Keratinocyte (primary cell): ENCODE measurements around the gene KIRREL2. TPM values are rescaled to one million over a fixed set of nuclear protein-coding genes. Genes with fewer than 3 reads are reported as not detected.

Experiments
- DNase-seq: peaks from one replicate; pipeline ENCODE4 v3.0.0-alpha.2; 2011; ENCODE audit warnings: low read depth, missing footprints, low spot score
- FAIRE-seq: peaks from 2 replicates; lab custom pipeline; 2011; peaks lifted over from hg19 to GRCh38; lab: Jason Lieb, UNC
- H2AFZ ChIP-seq: 2 replicates; pipeline ENCODE4 v1.6.0; 2012; ENCODE audit warnings: low read length, control low read depth, inconsistent platforms; ENCODE audit not compliant: control insufficient read depth
- H3K27ac ChIP-seq: 2 replicates; pipeline ENCODE4 v1.5.1; 2011; ENCODE audit warnings: low read length; ENCODE audit not compliant: control insufficient read depth, insufficient read depth
- H3K27me3 ChIP-seq: 3 replicates; pipeline ENCODE4 v1.6.0; 2011; ENCODE audit warnings: low read length; ENCODE audit not compliant: control insufficient read depth, insufficient read depth; ENCODE audit errors: extremely low read depth
- H3K36me3 ChIP-seq, 2 experiments: 2 replicates in 1 of 2; 3 replicates in 1 of 2; pipeline ENCODE4 v1.5.1; 2011; ENCODE audit warnings: low read length in 2 of 2, mild to moderate bottlenecking in 1 of 2; ENCODE audit not compliant: control insufficient read depth in 2 of 2, insufficient read depth in 2 of 2; ENCODE audit errors: extremely low read depth in 1 of 2
- H3K4me1 ChIP-seq: 3 replicates; pipeline ENCODE4 v1.5.1; 2011; ENCODE audit warnings: low read length; ENCODE audit not compliant: control insufficient read depth, insufficient read depth; ENCODE audit errors: extremely low read depth
- H3K4me2 ChIP-seq: 3 replicates; pipeline ENCODE4 v1.6.0; 2011; ENCODE audit warnings: low read depth, low read length; ENCODE audit not compliant: control insufficient read depth, insufficient read depth; ENCODE audit errors: extremely low read depth
- H3K4me3 ChIP-seq, 3 experiments: fragments of 200-600 bp in 1 of 3; sonication (generic) in 1 of 3; 2 replicates in 2 of 3; 3 replicates in 1 of 3; pipeline ENCODE4 v1.5.1; 2011 to 2016; ENCODE audit warnings: low read length in 3 of 3, mild to moderate bottlenecking in 3 of 3, control low read depth in 2 of 3, inconsistent platforms in 1 of 3, low read depth in 1 of 3, mixed read lengths in 1 of 3, mixed run types in 1 of 3, moderate library complexity in 1 of 3; ENCODE audit not compliant: control insufficient read depth in 2 of 3, insufficient read depth in 2 of 3; ENCODE audit errors: extremely low read depth in 1 of 3
- H3K79me2 ChIP-seq: 2 replicates; pipeline ENCODE4 v1.6.0; 2012; ENCODE audit warnings: low read length; ENCODE audit not compliant: control insufficient read depth, insufficient read depth
- H3K9ac ChIP-seq: 3 replicates; pipeline ENCODE4 v1.6.0; 2011; ENCODE audit warnings: low read length; ENCODE audit not compliant: control insufficient read depth, insufficient read depth; ENCODE audit errors: extremely low read depth
- H3K9me1 ChIP-seq: 3 replicates; pipeline ENCODE4 v1.6.0; 2011; ENCODE audit warnings: low read length; ENCODE audit not compliant: control insufficient read depth, insufficient read depth; ENCODE audit errors: extremely low read depth
- H3K9me3 ChIP-seq: 2 replicates; pipeline ENCODE4 v1.5.1; 2012; ENCODE audit warnings: low read depth, low read length; ENCODE audit not compliant: control insufficient read depth
- H4K20me1 ChIP-seq: 3 replicates; pipeline ENCODE4 v1.6.0; 2011; ENCODE audit warnings: low read length; ENCODE audit not compliant: control insufficient read depth, insufficient read depth; ENCODE audit errors: extremely low read depth
- CTCF ChIP-seq, 3 experiments: IDR thresholded peaks in 1 of 3; conservative IDR thresholded peaks in 1 of 3; optimal IDR thresholded peaks in 1 of 3; 2 replicates in 2 of 3; 3 replicates in 1 of 3; pipeline versions ENCODE3 to v1.5.1; 2011; ENCODE audit warnings: low read length in 3 of 3, mild to moderate bottlenecking in 3 of 3, moderate library complexity in 2 of 3, control low read depth in 1 of 3, inconsistent platforms in 1 of 3; ENCODE audit not compliant: insufficient read depth in 2 of 3; ENCODE audit errors: extremely low read depth in 1 of 3
- EZH2 ChIP-seq: IDR thresholded peaks from one replicate; pipeline ENCODE4 v1.6.1; 2012; ENCODE audit warnings: inconsistent platforms, mild to moderate bottlenecking, low read length, moderate library complexity
- dilution Hi-C: fragments of 300-500 bp; cut with MboI; formaldehyde crosslinking; loops from one replicate; pipeline ENCODE4 v1.7.0; 2020; ENCODE audit warnings: low sequenced_read_pairs; ENCODE audit not compliant: extremely low pct_ligation_motif_present
- polyA plus RNA-seq, 5 experiments: library from polyadenylated mRNA; depleted of rRNA in 3 of 5; stranded (reverse) in 3 of 5; stranded (forward) in 1 of 5; unstranded in 1 of 5; fragments of >200 nt; gene quantifications; 1 replicate in 1 of 5; 2 replicates in 3 of 5; 3 replicates in 1 of 5; pipeline versions ENCODE4 v1.2.1 to v1.2.3, GENCODE V29; 2011 to 2012; ENCODE audit warnings: missing spikeins in 2 of 5, low read depth in 1 of 5, low replicate concordance in 1 of 5

Gene KIRREL2
- polyA plus RNA-seq, 1 donor (not counting 4 experiments of a cell fraction or from before 2014, with no cell fraction given) = not detected

- Histone ChIP-seq H3K4me2 (peak overlapping the region; percentile 74), H2AFZ (peak overlapping the region; percentile 71), H3K4me1 (peaks cover 28% of the 10 kb centered on the region), H3K27me3 (no peaks in the 10 kb centered on the region), H3K9ac (peak overlapping the region; percentile 50), H4K20me1 (no peaks in the 10 kb centered on the region), H3K27ac (peak overlapping the region; percentile 20), H3K9me1 (no peaks in the 10 kb centered on the region), H3K79me2 (peaks cover 4% of the 10 kb centered on the region), H3K9me3 (no peaks in the 10 kb centered on the region), H3K36me3 (no peaks in the 10 kb centered on the region), H3K4me3 (peak overlapping the region in 2 of 3 experiments; percentile 16 to 47)
- DNase-seq (no peak), FAIRE-seq (no peak)
- dilution Hi-C loops = no loop called here
- TF ChIP-seq CTCF (optimal IDR thresholded peaks at IDR 0.05 in 1 of 3, IDR thresholded peaks at IDR 0.05 in 1 of 3, conservative IDR thresholded peaks at IDR 0.05 in 1 of 3; ENCODE audit: extremely low read depth in 1 of 3, insufficient read depth in 2 of 3, low read length in 3 of 3) = no peak
Observed at GRCh38 chr19:35903550-35904179, 47.0 kb downstream of the KIRREL2 start.

- Histone ChIP-seq H2AFZ (no peak overlapping the region), H3K9me3 (no peaks in the 10 kb centered on the region)
- dilution Hi-C loops = no loop called here
Observed at GRCh38 chr19:35904311-35905068, 47.8 kb downstream of the KIRREL2 start.

More at GRCh38 chr19:35904311-35905068, 47.8 kb downstream of the KIRREL2 start:
- TF ChIP-seq EZH2 = no peak
- no peak for TF ChIP-seq CTCF (optimal IDR thresholded peaks at IDR 0.05 in 1 of 3, IDR thresholded peaks at IDR 0.05 in 1 of 3, conservative IDR thresholded peaks at IDR 0.05 in 1 of 3; ENCODE audit: extremely low read depth in 1 of 3, insufficient read depth in 2 of 3, low read length in 3 of 3)
- H3K9ac ChIP-seq = no peak overlapping the region
- FAIRE-seq (no peak), DNase-seq (no peak)
- no peaks in the 10 kb centered on the region for H4K20me1 ChIP-seq
- H3K4me3 ChIP-seq = no peak overlapping the region
- H3K9me1 ChIP-seq = no peaks in the 10 kb centered on the region
- no peak overlapping the region for H3K27ac ChIP-seq
- peaks cover 28% of the 10 kb centered on the region for H3K4me1 ChIP-seq
- H3K4me2 ChIP-seq = no peak overlapping the region
- no peaks in the 10 kb centered on the region for H3K79me2 ChIP-seq
- H3K27me3 ChIP-seq = no peaks in the 10 kb centered on the region
- H3K36me3 ChIP-seq = no peaks in the 10 kb centered on the region
